Measurements from ENCODE around the gene ALK. TPM values are rescaled to one million over a fixed set of nuclear protein-coding genes. Genes with fewer than 3 reads are reported as not detected.
A peak's percentile ranks its signal among the peaks of the same experiment; 100 is the strongest.

The ALK gene
- total RNA-seq, 1 experiment from 2014 or later: not detected

DNA sequence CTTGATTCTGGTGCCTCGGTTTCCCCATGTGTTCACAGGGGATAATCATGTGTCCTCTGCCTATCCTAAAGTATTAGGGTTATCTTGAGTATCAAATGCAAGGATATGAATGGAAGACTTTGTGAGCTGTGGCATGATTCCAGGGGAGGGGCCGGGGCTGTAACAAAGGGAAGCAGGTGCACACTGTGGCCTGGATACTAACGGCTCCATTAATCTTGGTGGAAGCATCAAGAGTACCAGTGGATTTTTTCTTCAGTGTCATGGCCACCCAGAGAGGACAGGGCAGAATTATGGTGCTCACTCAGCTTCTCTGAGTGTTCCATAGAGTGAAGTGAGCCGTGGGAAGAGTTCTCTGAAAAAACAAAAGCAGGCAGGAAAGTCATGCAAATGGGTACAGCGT is 320.1 kb downstream of the ALK start:
- no peaks in the 10 kb centered on the region for H3K27me3 ChIP-seq (ENCODE audit: insufficient read depth, low read length)
- no peak overlapping the region for H3K23ac ChIP-seq (ENCODE audit: insufficient read length, low read depth, low read length)
- DNase-seq: no peak
- peak overlapping the region; percentile 69; the same call in 1 of the 2 replicates for H2BK15ac ChIP-seq (ENCODE audit: low read depth, low read length)
- Mint-ChIP-seq H3K36me3 (ENCODE audit: insufficient read depth in 1 of 3, low read depth in 3 of 3) (peaks cover 0 to 3% (median 0%) of the 10 kb centered on the region in 3 experiments; a peak in 1 of 7 replicates), H3K27me3 (ENCODE audit: low read depth) (peaks cover 3% of the 10 kb centered on the region; the same call in 1 of the 2 replicates), H3K4me1 (peaks cover 41 to 44% of the 10 kb centered on the region in 2 experiments), H3K9me3 (peaks cover 2 to 3% of the 10 kb centered on the region in 2 experiments; a peak in 2 of 5 replicates), H3K4me3 (no peak overlapping the region), H3K27ac (no peak overlapping the region; a peak in 1 of 7 replicates)
- no peak overlapping the region for H4K91ac ChIP-seq (ENCODE audit: insufficient read length, low read depth, low read length)
- no peak overlapping the region for H3K4me2 ChIP-seq (ENCODE audit: insufficient read depth, insufficient read length, low read length)
- no peak overlapping the region for H2BK12ac ChIP-seq (ENCODE audit: insufficient read length, low read depth, low read length)
- no peak overlapping the region for H3K18ac ChIP-seq (ENCODE audit: insufficient read length, low read depth, low read length)
- no peak overlapping the region for H3K4ac ChIP-seq (ENCODE audit: low read depth, low read length)
- H3K4me1 ChIP-seq (ENCODE audit: insufficient read depth, low read length): peaks cover 4% of the 10 kb centered on the region; the same call in 1 of the 2 replicates
- H3K9me3 ChIP-seq (ENCODE audit: control insufficient read depth, low read depth, low read length): no peaks in the 10 kb centered on the region
- H4K8ac ChIP-seq (replicated peaks; ENCODE audit: insufficient read length, low read depth, low read length): no peak overlapping the region
- no peaks in the 10 kb centered on the region for H4K20me1 ChIP-seq (ENCODE audit: control insufficient read depth, insufficient read depth, insufficient read length)
- H3T11ph ChIP-seq (ENCODE audit: low read length): no peak overlapping the region
- H3K27ac ChIP-seq (ENCODE audit: insufficient read length, low read depth, low read length): no peak overlapping the region
- no peak overlapping the region for H3K9ac ChIP-seq (ENCODE audit: extremely low read depth, insufficient read length, low read length)
- no peaks in the 10 kb centered on the region for H3K23me2 ChIP-seq (ENCODE audit: insufficient read length, low read depth, low read length, poor library complexity, severe bottlenecking)
- H2BK120ac ChIP-seq (ENCODE audit: low read depth, low read length, poor library complexity, severe bottlenecking): no peak overlapping the region
- TF ChIP-seq, protein P1, sequence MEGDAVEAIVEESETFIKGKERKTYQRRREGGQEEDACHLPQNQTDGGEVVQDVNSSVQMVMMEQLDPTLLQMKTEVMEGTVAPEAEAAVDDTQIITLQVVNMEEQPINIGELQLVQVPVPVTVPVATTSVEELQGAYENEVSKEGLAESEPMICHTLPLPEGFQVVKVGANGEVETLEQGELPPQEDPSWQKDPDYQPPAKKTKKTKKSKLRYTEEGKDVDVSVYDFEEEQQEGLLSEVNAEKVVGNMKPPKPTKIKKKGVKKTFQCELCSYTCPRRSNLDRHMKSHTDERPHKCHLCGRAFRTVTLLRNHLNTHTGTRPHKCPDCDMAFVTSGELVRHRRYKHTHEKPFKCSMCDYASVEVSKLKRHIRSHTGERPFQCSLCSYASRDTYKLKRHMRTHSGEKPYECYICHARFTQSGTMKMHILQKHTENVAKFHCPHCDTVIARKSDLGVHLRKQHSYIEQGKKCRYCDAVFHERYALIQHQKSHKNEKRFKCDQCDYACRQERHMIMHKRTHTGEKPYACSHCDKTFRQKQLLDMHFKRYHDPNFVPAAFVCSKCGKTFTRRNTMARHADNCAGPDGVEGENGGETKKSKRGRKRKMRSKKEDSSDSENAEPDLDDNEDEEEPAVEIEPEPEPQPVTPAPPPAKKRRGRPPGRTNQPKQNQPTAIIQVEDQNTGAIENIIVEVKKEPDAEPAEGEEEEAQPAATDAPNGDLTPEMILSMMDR (conservative IDR thresholded peaks at IDR 0.05): no peak
- WGBS (ENCODE audit: extremely low coverage, insufficient read length, low lambda C conversion rate): no CpG with 5 or more reads among the region's 5 CpGs
- H3K56ac ChIP-seq (ENCODE audit: insufficient read length, low read depth, low read length): no peak overlapping the region
- H2AFZ ChIP-seq (ENCODE audit: low read length): no peak overlapping the region
- no peaks in the 10 kb centered on the region for H3K79me2 ChIP-seq (ENCODE audit: insufficient read depth, low read length)
- no peak overlapping the region for H3K14ac ChIP-seq (ENCODE audit: insufficient read depth, low read length)
- H3K79me1 ChIP-seq (ENCODE audit: insufficient read depth, low read depth, low read length, poor library complexity, severe bottlenecking): no peaks in the 10 kb centered on the region
- H2BK5ac ChIP-seq (ENCODE audit: insufficient read length, low read length): no peak overlapping the region
- no peak overlapping the region for H2AK5ac ChIP-seq (ENCODE audit: insufficient read length, low read length)
- H4K5ac ChIP-seq (ENCODE audit: insufficient read length, low read depth, low read length): no peak overlapping the region
- H2BK20ac ChIP-seq (ENCODE audit: low read depth, low read length, poor library complexity, severe bottlenecking): no peak overlapping the region
